Measurements from ENCODE around the gene SH3BP1. TPM values are rescaled to one million over a fixed set of nuclear protein-coding genes. Genes with fewer than 3 reads are reported as not detected.

SH3BP1 gene
- total and polyA plus RNA-seq, 2 of the 13 experiments (the other 11 are each of a cell fraction or from before 2014, with no cell fraction given) = 8.4 to 18.5 TPM

DNA sequence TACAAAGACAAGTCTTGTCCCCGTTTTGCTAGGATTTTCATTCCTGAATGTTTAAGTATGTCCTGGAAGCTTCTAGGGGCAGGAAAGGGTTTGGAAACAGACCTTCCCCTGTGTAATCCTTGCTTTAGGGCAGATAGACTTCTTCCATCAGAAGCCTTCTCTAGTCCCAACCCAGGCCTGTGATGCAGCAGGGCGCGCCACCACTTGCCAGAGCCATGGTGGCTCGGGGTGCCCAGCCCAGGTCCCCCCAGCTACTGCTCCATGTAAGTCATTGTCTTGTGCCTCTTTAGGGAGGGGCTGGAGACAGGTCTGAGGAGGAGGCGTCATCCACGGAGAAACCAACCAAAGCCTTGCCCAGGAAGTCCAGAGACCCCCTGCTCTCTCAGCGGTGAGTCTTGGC lies 50.9 kb downstream of the SH3BP1 start:
- no peak overlapping the region for H3K27ac ChIP-seq (ENCODE audit: extremely low read length, insufficient read depth, low read length)
- H3K27me3 ChIP-seq (ENCODE audit: control insufficient read depth in 1 of 2, insufficient read depth in 2 of 2, low read length in 2 of 2) = no peaks in the 10 kb centered on the region
- intact Hi-C loops (cut with micrococcal nuclease; ENCODE audit: unreplicated experiment) = no loop called here
- POLR2A ChIA-PET = no interaction called here
- ATAC-seq (no peak), FAIRE-seq (no peak), DNase-seq (ENCODE audit: low spot score) (no peak)
- no peak overlapping the region for H3K4me3 ChIP-seq (replicated peaks in 1 of 3; ENCODE audit: insufficient read depth in 1 of 3, low read depth in 2 of 3, low read length in 3 of 3)
- no peaks in the 10 kb centered on the region for H3K9me3 ChIP-seq (ENCODE audit: low read length)
- in situ Hi-C loops (cut with HindIII; ENCODE audit: extremely low pct_ligation_motif_present, low pct_unique_long_range_greater_than_20kb) = no loop called here
- H2AFZ ChIP-seq (ENCODE audit: low read length) = no peak overlapping the region
- no peaks in the 10 kb centered on the region for H4K20me1 ChIP-seq (ENCODE audit: insufficient read depth, low read length)
- H3K36me3 ChIP-seq (replicated peaks in 1 of 2; ENCODE audit: control insufficient read depth in 1 of 2, insufficient read depth in 2 of 2, low read length in 2 of 2) = peaks cover 14 to 38% of the 10 kb centered on the region in 2 experiments; a peak in 4 of 5 replicates
- H3K4me2 ChIP-seq (ENCODE audit: low read depth, low read length) = no peak overlapping the region
- TF ChIP-seq PHF5A (CRISPR knock-in tag; IDR thresholded peaks at IDR 0.05; ENCODE audit: low read depth, unreplicated experiment) (no peak), DNMT1 (CRISPR knock-in tag; IDR thresholded peaks at IDR 0.05) (no peak), ETV5 (CRISPR knock-in tag; IDR thresholded peaks at IDR 0.05; ENCODE audit: borderline replicate concordance) (no peak), HNF4A (CRISPR knock-in tag; IDR thresholded peaks at IDR 0.05) (no peak), SIN3A (IDR thresholded peaks at IDR 0.05; ENCODE audit: borderline replicate concordance, low read depth, low read length) (no peak), CREB1 (IDR thresholded peaks at IDR 0.05) (no peak), CREB1 (CRISPR knock-in tag; IDR thresholded peaks at IDR 0.05) (no peak), MEF2D (CRISPR knock-in tag; IDR thresholded peaks at IDR 0.05) (no peak), ZNF263 (CRISPR knock-in tag; IDR thresholded peaks at IDR 0.05) (no peak), ARNTL (CRISPR knock-in tag; IDR thresholded peaks at IDR 0.05) (no peak)
- TF ChIP-seq, protein P1, sequence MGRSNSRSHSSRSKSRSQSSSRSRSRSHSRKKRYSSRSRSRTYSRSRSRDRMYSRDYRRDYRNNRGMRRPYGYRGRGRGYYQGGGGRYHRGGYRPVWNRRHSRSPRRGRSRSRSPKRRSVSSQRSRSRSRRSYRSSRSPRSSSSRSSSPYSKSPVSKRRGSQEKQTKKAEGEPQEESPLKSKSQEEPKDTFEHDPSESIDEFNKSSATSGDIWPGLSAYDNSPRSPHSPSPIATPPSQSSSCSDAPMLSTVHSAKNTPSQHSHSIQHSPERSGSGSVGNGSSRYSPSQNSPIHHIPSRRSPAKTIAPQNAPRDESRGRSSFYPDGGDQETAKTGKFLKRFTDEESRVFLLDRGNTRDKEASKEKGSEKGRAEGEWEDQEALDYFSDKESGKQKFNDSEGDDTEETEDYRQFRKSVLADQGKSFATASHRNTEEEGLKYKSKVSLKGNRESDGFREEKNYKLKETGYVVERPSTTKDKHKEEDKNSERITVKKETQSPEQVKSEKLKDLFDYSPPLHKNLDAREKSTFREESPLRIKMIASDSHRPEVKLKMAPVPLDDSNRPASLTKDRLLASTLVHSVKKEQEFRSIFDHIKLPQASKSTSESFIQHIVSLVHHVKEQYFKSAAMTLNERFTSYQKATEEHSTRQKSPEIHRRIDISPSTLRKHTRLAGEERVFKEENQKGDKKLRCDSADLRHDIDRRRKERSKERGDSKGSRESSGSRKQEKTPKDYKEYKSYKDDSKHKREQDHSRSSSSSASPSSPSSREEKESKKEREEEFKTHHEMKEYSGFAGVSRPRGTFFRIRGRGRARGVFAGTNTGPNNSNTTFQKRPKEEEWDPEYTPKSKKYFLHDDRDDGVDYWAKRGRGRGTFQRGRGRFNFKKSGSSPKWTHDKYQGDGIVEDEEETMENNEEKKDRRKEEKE (IDR thresholded peaks at IDR 0.05) = no peak
- TF ChIP-seq, protein P2, sequence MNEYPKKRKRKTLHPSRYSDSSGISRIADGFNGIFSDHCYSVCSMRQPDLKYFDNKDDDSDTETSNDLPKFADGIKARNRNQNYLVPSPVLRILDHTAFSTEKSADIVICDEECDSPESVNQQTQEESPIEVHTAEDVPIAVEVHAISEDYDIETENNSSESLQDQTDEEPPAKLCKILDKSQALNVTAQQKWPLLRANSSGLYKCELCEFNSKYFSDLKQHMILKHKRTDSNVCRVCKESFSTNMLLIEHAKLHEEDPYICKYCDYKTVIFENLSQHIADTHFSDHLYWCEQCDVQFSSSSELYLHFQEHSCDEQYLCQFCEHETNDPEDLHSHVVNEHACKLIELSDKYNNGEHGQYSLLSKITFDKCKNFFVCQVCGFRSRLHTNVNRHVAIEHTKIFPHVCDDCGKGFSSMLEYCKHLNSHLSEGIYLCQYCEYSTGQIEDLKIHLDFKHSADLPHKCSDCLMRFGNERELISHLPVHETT (CRISPR knock-in tag; conservative IDR thresholded peaks at IDR 0.05) = no peak
- H3K9ac ChIP-seq (ENCODE audit: insufficient read depth, low read depth, low read length) = no peak overlapping the region
- H3K79me2 ChIP-seq (ENCODE audit: insufficient read depth, low read length) = peaks cover 12% of the 10 kb centered on the region
- H3K4me1 ChIP-seq (ENCODE audit: insufficient read depth, low read length) = peaks cover 13% of the 10 kb centered on the region
- no TSS peak for BruUV-seq (replicated peaks)
- WGBS (ENCODE audit: low lambda C conversion rate) = 97% methylated on average over 5 of the region's 7 CpGs
- CTCF ChIA-PET (ENCODE audit: low intra/inter-chr PET ratio, low total read pairs) = no interaction called here

All from HepG2 (cell line).